Ovary (tissue), 3 donors: ENCODE measurements around the gene DUS3L.

Experiments used
- EP300 ChIP-seq: sonication (generic); formaldehyde crosslinking; IDR thresholded peaks from one replicate; pipeline ENCODE4 v1.6.1; 2017; ENCODE audit warnings: antibody characterized with exemption
- POLR2A ChIP-seq: fragments of 450-650 bp; IDR thresholded peaks from one replicate; pipeline ENCODE4 v1.6.1; 2017; ENCODE audit warnings: antibody characterized with exemption, mild to moderate bottlenecking, moderate library complexity
- TF ChIP-seq, protein P1 (sequence below), 3 donors: fragments of 450-650 bp in 2 of 3; fragments of 200-600 bp in 1 of 3; IDR thresholded peaks; one replicate each; pipeline versions ENCODE4 v1.5.1 to v1.8.0; 2016 to 2022; ENCODE audit warnings: antibody characterized with exemption in 3 of 3, mild to moderate bottlenecking in 1 of 3
- donor health status: DM: no; HTN: no; CAD: no.

DNA sequence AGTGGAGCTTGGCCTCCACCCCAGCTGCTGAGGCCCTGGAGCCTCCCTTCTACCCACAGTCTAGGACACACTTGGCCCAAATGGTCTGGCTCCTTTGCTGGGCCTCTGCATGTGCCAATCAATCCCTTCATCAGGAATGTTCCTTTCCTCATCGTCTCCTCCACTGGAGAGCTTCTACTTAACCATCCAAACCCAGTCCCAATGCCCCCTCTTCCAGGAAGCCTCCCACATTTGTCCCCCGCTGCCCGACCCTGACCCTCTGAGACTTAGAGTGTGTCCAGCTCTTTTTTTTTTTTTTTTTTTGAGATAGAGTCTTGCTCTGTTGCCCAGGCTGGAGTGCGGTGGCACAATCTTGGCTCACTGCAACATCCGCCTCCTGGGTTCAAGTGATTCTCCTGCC is 2.5 kb downstream of the DUS3L start:
- TF ChIP-seq, protein P1, sequence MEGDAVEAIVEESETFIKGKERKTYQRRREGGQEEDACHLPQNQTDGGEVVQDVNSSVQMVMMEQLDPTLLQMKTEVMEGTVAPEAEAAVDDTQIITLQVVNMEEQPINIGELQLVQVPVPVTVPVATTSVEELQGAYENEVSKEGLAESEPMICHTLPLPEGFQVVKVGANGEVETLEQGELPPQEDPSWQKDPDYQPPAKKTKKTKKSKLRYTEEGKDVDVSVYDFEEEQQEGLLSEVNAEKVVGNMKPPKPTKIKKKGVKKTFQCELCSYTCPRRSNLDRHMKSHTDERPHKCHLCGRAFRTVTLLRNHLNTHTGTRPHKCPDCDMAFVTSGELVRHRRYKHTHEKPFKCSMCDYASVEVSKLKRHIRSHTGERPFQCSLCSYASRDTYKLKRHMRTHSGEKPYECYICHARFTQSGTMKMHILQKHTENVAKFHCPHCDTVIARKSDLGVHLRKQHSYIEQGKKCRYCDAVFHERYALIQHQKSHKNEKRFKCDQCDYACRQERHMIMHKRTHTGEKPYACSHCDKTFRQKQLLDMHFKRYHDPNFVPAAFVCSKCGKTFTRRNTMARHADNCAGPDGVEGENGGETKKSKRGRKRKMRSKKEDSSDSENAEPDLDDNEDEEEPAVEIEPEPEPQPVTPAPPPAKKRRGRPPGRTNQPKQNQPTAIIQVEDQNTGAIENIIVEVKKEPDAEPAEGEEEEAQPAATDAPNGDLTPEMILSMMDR (IDR thresholded peaks at IDR 0.05), result no peak
- no peak for TF ChIP-seq POLR2A
- TF ChIP-seq EP300, result no peak
